Panc1 (cell line): Measurements from ENCODE around the gene PNN.
"Not testable (repeated sequence)": the region's sequence is repeated elsewhere in the genome, so short reads cannot be mapped to it uniquely, and the experiment has no call there.

Experiments used
- POLR2AphosphoS5 ChIP-seq: IDR thresholded peaks from 2 replicates; pipeline ENCODE4 v1.6.1; 2012; ENCODE audit warnings: mild to moderate bottlenecking, low read depth, low read length, moderate library complexity
- TF ChIP-seq, protein P1 (sequence below): fragments of 450-650 bp; IDR thresholded peaks from 2 replicates; pipeline ENCODE4 v1.5.1; 2017; ENCODE audit warnings: mild to moderate bottlenecking

- TF ChIP-seq, protein P1, sequence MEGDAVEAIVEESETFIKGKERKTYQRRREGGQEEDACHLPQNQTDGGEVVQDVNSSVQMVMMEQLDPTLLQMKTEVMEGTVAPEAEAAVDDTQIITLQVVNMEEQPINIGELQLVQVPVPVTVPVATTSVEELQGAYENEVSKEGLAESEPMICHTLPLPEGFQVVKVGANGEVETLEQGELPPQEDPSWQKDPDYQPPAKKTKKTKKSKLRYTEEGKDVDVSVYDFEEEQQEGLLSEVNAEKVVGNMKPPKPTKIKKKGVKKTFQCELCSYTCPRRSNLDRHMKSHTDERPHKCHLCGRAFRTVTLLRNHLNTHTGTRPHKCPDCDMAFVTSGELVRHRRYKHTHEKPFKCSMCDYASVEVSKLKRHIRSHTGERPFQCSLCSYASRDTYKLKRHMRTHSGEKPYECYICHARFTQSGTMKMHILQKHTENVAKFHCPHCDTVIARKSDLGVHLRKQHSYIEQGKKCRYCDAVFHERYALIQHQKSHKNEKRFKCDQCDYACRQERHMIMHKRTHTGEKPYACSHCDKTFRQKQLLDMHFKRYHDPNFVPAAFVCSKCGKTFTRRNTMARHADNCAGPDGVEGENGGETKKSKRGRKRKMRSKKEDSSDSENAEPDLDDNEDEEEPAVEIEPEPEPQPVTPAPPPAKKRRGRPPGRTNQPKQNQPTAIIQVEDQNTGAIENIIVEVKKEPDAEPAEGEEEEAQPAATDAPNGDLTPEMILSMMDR: peak; percentile 45
- TF ChIP-seq POLR2AphosphoS5: not testable (repeated sequence)
Measured at GRCh38 chr14:39231751-39232553, 56.9 kb downstream of the PNN start.
